ENCODE measurements around the gene LPCAT4.

- TF ChIP-seq MYC (IDR thresholded peaks at IDR 0.05; ENCODE audit: low read depth, low read length) (no peak), CTCF (IDR thresholded peaks at IDR 0.05; ENCODE audit: extremely low read depth in 1 of 2, insufficient read depth in 1 of 2, low read depth in 1 of 2, low read length in 2 of 2) (no peak)
Measured at GRCh38 chr15:34348735-34349300, 18.2 kb downstream of the LPCAT4 start.

All from endothelial cell of umbilical vein (primary cell).